ENCODE results near the gene NCOA4. TPM values are rescaled to one million over a fixed set of nuclear protein-coding genes. Genes with fewer than 3 reads are reported as not detected.
A peak's percentile ranks its signal among the peaks of the same experiment; 100 is the strongest.
"Not testable (repeated sequence)": the region's sequence is repeated elsewhere in the genome, so short reads cannot be mapped to it uniquely, and the experiment has no call there.

Gene NCOA4
- total RNA-seq, 1 experiment from 2014 or later, result 160 TPM

GRCh38 chr10:45983538-45984186 is 46.8 kb downstream of the NCOA4 start:
- peak; percentile 58 for DNase-seq (ENCODE audit: low read depth)

DNA sequence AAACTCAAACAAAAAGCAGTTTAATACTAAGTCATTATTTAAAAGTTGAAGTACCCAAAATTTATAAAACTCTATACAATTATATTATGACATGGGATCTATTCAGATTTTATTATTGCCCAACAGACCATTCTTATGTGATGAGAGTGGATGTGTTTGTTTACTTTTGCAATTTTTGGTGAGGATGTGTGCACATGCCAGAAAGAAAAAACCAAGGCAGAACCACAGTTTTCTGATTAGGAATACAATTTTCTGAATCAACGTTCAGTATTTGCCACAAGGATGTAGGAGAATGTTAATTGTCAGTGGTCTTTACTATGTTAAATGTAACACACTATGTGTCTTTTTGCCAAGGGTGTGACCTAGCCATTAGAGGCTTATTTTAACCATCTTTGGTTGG is 49.1 kb downstream of the NCOA4 start:
- DNase-seq (ENCODE audit: low read depth), result not testable (repeated sequence)

- DNase-seq (ENCODE audit: low read depth), result not testable (repeated sequence)
These were observed 51.9 kb downstream of the NCOA4 start for GRCh38 chr10:45978554-45978953.

DNA sequence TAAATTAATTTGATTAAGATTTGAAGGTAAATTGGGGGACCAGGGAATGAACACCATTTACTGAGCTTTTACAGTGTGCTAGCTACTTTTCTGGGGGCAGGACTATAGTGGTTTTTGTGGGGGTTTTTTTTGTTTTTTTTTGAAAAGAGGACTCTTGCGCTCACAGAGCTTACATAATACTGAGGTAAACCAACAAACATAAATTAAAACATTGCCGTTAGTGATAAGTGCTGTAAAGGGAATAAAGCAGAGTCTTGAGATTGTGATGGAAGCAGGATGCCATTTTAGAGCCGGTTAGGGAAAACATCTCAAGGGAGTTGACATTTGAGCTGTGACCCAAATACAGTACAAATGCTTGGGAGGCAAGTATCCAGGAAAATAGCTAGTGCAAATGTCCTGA is 56.4 kb downstream of the NCOA4 start:
- not testable (repeated sequence) for DNase-seq (ENCODE audit: low read depth)

GRCh38 chr10:45972813-45973169 is 57.6 kb downstream of the NCOA4 start:
- DNase-seq (ENCODE audit: low read depth), result peak; percentile 5

- DNase-seq (ENCODE audit: low read depth), result peak; percentile 83
These were observed 58.2 kb downstream of the NCOA4 start, which contains the start of gene TIMM23 for GRCh38 chr10:45972106-45972812. Gene TIMM23 (plus strand): TSS chr10:45972489. CDS start chr10:45972625, 136 bp downstream.

DNA sequence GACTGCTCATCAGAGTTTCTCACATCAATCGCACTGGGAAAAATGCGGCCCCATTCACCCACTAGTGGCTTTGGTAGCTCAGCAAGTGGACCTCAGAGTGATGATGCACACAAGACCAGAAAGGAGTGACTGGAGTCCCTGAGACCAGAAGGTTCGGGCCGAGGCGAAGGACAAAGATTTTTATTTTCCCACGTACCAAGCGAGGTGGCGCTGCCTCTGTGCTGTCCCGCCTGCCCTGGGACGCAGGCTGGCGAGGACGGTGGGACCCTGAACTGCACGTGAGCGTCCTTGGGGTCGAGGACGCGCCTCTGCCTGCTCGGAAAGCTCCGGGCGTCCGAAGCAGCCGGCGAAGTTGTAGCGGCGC is 58.7 kb downstream of the NCOA4 start:
- DNase-seq (ENCODE audit: low read depth), result peak; percentile 9

DNA sequence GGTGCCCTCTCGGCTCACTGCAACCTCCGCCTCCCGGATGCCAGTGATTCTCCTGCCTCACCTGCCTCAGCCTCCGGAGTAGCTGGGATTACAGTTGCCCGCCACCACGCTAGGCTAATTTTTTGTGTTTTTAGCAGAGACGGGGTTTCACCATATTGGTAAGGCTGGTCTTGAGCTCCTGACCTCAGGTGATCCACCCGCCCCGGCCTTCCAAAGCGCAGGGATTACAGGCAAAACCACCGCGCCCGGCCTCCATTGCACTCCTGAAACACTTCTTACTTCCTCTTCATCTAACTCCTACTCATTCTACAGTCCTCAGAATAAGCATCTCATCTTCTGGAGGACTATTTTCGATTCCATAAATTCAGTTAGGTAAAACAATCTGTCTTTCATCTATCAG is 59.4 kb downstream of the NCOA4 start:
- not testable (repeated sequence) for DNase-seq (ENCODE audit: low read depth)

GRCh38 chr10:45962686-45963452 is 67.6 kb downstream of the NCOA4 start:
- not testable (repeated sequence) for DNase-seq (ENCODE audit: low read depth)

DNA sequence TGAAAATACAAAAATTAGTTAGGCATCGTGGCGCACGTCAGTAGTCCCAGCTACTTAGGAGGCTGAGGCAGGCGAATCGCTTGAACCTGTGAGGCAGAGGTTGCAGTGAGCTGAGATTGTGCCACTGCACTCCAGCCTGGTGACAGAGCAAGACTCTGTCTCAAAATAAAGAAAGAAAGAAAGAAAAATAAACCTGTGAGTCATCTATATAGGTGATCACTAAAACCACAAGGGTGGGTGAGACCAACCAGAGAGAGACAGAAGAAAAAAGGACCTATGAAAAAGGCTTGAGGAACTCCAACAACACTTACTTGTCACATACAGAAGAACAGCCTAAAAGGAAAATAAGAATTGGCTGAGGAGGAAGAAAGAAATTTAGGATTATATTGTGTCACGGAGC is 72.5 kb downstream of the NCOA4 start:
- DNase-seq (ENCODE audit: low read depth), result not testable (repeated sequence)

DNA sequence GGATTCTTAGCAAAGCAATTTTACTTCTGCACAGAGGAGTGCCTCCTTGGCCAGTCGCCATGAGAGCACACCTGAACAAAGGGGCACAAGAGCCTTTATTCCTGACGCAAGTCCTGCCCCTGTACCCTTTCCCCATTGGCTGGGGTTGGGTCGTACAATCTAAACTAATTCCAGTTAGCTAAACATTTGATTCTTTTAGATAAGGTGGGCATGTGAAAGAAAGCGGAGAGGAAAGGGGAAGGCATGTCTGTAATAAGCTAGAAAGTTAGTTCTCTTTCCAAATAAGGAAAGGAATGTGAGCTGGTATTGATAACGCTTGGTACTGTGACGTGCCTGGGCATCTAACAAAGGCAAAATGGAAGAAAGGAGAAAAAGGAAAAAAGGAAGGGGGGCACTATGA is 73.8 kb downstream of the NCOA4 start:
- DNase-seq (ENCODE audit: low read depth), result not testable (repeated sequence)

Other genes starting within 250 kb of the NCOA4 start
- 0.94 and 3.8 TPM in 2 replicates for gene AGAP4, start 183.1 kb downstream of the NCOA4 start, total RNA-seq (2014; rRNA removed; shearing (Covaris generic))
- 130 and 145 TPM in 2 replicates for gene TIMM23, start 58.1 kb downstream of the NCOA4 start, total RNA-seq (2014; rRNA removed; shearing (Covaris generic))
- gene MSMB, start 15.6 kb upstream of the NCOA4 start, total RNA-seq (2014; rRNA removed; shearing (Covaris generic)), result not detected in 2 replicates

Data from M059J (cell line).